Natural killer cell (primary cell): ENCODE results near the gene LAG3. TPM values are rescaled to one million over a fixed set of nuclear protein-coding genes. Genes with fewer than 3 reads are reported as not detected.

Source experiments
- ATAC-seq, 3 donors: fragments of 150-1000 bp in 2 of 3; fragments of 200-7000 bp in 1 of 3; cut with Tn5 transposase; 1 replicate in 1 of 3; 2 replicates in 2 of 3; pipeline ENCODE4 v1.10.0; 2021; ENCODE audit warnings: mild to moderate bottlenecking in 2 of 3, moderate library complexity in 2 of 3
- DNase-seq, 2 donors: peaks; one replicate each; pipeline versions ENCODE4 v3.0.0 to v3.0.0-alpha.2; 2013 to 2021; ENCODE audit warnings: mixed read lengths in 1 of 2
- H3K27ac ChIP-seq: one replicate; pipeline ENCODE4 v1.5.1; 2013; ENCODE audit warnings: mild to moderate bottlenecking, low read length
- H3K27me3 ChIP-seq: one replicate; pipeline ENCODE4 v1.6.1; 2013; ENCODE audit warnings: low read length; ENCODE audit not compliant: control insufficient read depth, insufficient read depth
- H3K36me3 ChIP-seq: one replicate; pipeline ENCODE4 v1.6.1; 2013; ENCODE audit warnings: low read length; ENCODE audit not compliant: control insufficient read depth, insufficient read depth
- H3K4me1 ChIP-seq: one replicate; pipeline ENCODE4 v1.6.1; 2013; ENCODE audit warnings: low read length; ENCODE audit not compliant: control insufficient read depth, insufficient read depth
- H3K4me3 ChIP-seq: one replicate; pipeline ENCODE4 v1.5.1; 2013; ENCODE audit warnings: low read length
- H3K9me3 ChIP-seq: one replicate; pipeline ENCODE4 v1.6.1; 2013; ENCODE audit warnings: low read length; ENCODE audit not compliant: control insufficient read depth, insufficient read depth
- H3K27ac Mint-ChIP-seq, 2 donors: one replicate each; pipeline ENCODE4 v1.8.0; 2022; ENCODE audit warnings: mild to moderate bottlenecking in 2 of 2, mixed read lengths in 2 of 2, moderate library complexity in 1 of 2
- H3K27me3 Mint-ChIP-seq, 2 donors: one replicate each; pipeline ENCODE4 v1.8.0; 2022; ENCODE audit warnings: low read depth in 2 of 2, mixed read lengths in 2 of 2
- H3K36me3 Mint-ChIP-seq: one replicate; pipeline ENCODE4 v1.8.0; 2022; ENCODE audit warnings: mixed read lengths
- H3K4me1 Mint-ChIP-seq, 2 donors: one replicate each; pipeline ENCODE4 v1.8.0; 2022; ENCODE audit warnings: mixed read lengths in 2 of 2
- H3K4me3 Mint-ChIP-seq: one replicate; pipeline ENCODE4 v1.8.0; 2022; ENCODE audit warnings: mild to moderate bottlenecking, moderate library complexity, mixed read lengths
- H3K9me3 Mint-ChIP-seq, 2 donors: one replicate each; pipeline ENCODE4 v1.8.0; 2022; ENCODE audit warnings: mixed read lengths in 2 of 2
- WGBS: methylation state at CpG from one replicate; pipeline ENCODE4 v1.1.7; 2013; ENCODE audit warnings: missing lambda C conversion rate; ENCODE audit not compliant: insufficient coverage; 5-methylcytosine and 5-hydroxymethylcytosine counted together
- intact Hi-C: fragments of 100-400 bp; cut with micrococcal nuclease; formaldehyde crosslinking; loops from one replicate; pipeline ENCODE4 v1.14.2; 2022
- total RNA-seq, 4 donors: library from RNA; stranded (reverse); fragments of 120-200 nt in 1 of 4; gene quantifications; one replicate each; pipeline versions ENCODE4 v1.2.3 to v1.2.4, GENCODE V29; 2013 to 2022
- TF ChIP-seq, protein P1 (sequence below): fragments of 200-600 bp; IDR thresholded peaks from one replicate; pipeline ENCODE4 v1.8.0; 2022; ENCODE audit warnings: antibody characterized with exemption

Gene LAG3
- total RNA-seq, 3 donors from 2014 or later (not counting 1 experiment from before 2014, with no cell fraction given): 0.36 to 7.6 (median 0.78) TPM

DNA sequence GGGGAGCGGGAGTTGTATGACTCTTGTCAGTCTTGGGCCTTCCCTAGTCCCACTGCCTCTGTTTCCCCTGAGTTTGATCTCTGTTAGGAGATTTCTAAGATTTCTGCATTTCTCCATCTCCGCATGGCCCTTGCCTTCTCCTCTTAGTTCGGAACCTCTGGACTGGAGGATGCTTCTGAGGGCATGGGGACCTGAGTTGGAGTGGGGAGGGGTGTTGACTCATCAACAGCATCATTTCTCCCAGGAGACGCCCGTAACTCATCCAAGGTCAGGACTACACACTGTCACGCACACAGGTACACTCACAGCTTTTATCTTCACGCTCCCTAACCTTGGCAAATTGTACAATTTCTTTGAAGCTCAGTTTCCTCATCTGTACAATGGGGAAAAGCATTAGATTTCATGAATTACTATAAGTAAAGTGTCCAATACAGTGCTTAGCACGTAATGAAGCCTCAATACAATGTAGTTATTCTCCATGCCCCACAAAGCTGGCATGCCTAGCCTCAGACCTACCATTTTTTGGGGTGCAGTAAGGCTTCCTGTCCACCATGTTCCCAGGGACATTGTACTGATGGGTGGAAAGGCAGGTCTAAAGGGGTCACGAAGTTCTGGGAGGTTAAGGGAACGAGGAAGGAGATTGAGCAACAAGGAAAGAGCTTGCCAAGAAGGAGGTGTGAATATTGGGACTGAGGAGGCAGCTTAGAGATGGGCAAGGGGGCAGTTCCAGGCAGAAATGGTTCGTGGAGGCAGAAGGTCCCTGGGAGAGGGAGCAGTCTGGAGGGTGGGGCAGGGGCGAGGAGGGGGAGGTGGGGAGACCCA lies 600 bp upstream of the LAG3 start:
- Mint-ChIP-seq H3K27me3 (peaks cover 67 to 74% of the 10 kb centered on the region in 2 donors), H3K9me3 (no peaks in the 10 kb centered on the region), H3K4me3 (peak overlapping the region; percentile 26), H3K36me3 (no peaks in the 10 kb centered on the region), H3K4me1 (peaks cover 18 to 26% of the 10 kb centered on the region in 2 donors), H3K27ac (no peak overlapping the region)
- Histone ChIP-seq H3K9me3 (no peaks in the 10 kb centered on the region), H3K27ac (no peak overlapping the region), H3K27me3 (peaks cover 20% of the 10 kb centered on the region), H3K4me3 (no peak overlapping the region), H3K36me3 (no peaks in the 10 kb centered on the region), H3K4me1 (peaks cover 50% of the 10 kb centered on the region)
- DNase-seq: no peak
- ATAC-seq: no peak
- TF ChIP-seq, protein P1, sequence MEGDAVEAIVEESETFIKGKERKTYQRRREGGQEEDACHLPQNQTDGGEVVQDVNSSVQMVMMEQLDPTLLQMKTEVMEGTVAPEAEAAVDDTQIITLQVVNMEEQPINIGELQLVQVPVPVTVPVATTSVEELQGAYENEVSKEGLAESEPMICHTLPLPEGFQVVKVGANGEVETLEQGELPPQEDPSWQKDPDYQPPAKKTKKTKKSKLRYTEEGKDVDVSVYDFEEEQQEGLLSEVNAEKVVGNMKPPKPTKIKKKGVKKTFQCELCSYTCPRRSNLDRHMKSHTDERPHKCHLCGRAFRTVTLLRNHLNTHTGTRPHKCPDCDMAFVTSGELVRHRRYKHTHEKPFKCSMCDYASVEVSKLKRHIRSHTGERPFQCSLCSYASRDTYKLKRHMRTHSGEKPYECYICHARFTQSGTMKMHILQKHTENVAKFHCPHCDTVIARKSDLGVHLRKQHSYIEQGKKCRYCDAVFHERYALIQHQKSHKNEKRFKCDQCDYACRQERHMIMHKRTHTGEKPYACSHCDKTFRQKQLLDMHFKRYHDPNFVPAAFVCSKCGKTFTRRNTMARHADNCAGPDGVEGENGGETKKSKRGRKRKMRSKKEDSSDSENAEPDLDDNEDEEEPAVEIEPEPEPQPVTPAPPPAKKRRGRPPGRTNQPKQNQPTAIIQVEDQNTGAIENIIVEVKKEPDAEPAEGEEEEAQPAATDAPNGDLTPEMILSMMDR: no peak
- 73% methylated on average over 11 of the region's 12 CpGs for WGBS
- intact Hi-C loops: no loop called here

- peaks cover 40% of the 10 kb centered on the region for H3K4me1 ChIP-seq
- intact Hi-C loops: no loop called here
- peak overlapping the region; percentile 13 for H3K27ac ChIP-seq
- no peaks in the 10 kb centered on the region for H3K36me3 ChIP-seq
- Mint-ChIP-seq H3K4me1 (peaks cover 7 to 20% of the 10 kb centered on the region in 2 donors), H3K27ac (no peak overlapping the region), H3K27me3 (peaks cover 71 to 73% of the 10 kb centered on the region in 2 donors), H3K36me3 (no peaks in the 10 kb centered on the region), H3K9me3 (no peaks in the 10 kb centered on the region), H3K4me3 (peak overlapping the region; percentile 47)
- H3K27me3 ChIP-seq: peaks cover 16% of the 10 kb centered on the region
- H3K9me3 ChIP-seq: no peaks in the 10 kb centered on the region
- TF ChIP-seq, protein P1: no peak
- ATAC-seq (no peak), DNase-seq (no peak)
- peak overlapping the region; percentile 17 for H3K4me3 ChIP-seq
- WGBS: 57% methylated on average over 21 of the region's 21 CpGs
Observed at GRCh38 chr12:6772726-6773589, 638 bp downstream of the LAG3 start.

GRCh38 chr12:6773590-6774351 lies 1.5 kb downstream of the LAG3 start:
- Mint-ChIP-seq H3K27me3 (peaks cover 71 to 73% of the 10 kb centered on the region in 2 donors), H3K9me3 (no peaks in the 10 kb centered on the region), H3K27ac (no peak overlapping the region), H3K4me3 (no peak overlapping the region), H3K36me3 (no peaks in the 10 kb centered on the region), H3K4me1 (peaks cover 12 to 26% of the 10 kb centered on the region in 2 donors)
- intact Hi-C loops: no loop called here
- H3K9me3 ChIP-seq: no peaks in the 10 kb centered on the region
- H3K4me3 ChIP-seq: peak overlapping the region; percentile 31
- no peaks in the 10 kb centered on the region for H3K36me3 ChIP-seq
- peaks cover 21% of the 10 kb centered on the region for H3K27me3 ChIP-seq
- DNase-seq: peak in 1 of 2 donors; percentile 48
- H3K27ac ChIP-seq: peak overlapping the region; percentile 71
- TF ChIP-seq, protein P1: no peak
- no peak for ATAC-seq
- WGBS: 9% methylated on average over 57 of the region's 60 CpGs
- peaks cover 47% of the 10 kb centered on the region for H3K4me1 ChIP-seq
